HG03469 (cell line): ENCODE results near the gene MBNL3.
"Not testable (repeated sequence)": the region's sequence is repeated elsewhere in the genome, so short reads cannot be mapped to it uniquely, and the experiment has no call there.

Experiments used
- ATAC-seq: cut with Tn5 transposase; IDR thresholded peaks from one replicate; pipeline ENCODE4 v1.9.1; 2021; ENCODE audit warnings: mild to moderate bottlenecking, moderate library complexity, moderate number of reproducible peaks; ENCODE audit not compliant: unreplicated experiment

Gene MBNL3

DNA sequence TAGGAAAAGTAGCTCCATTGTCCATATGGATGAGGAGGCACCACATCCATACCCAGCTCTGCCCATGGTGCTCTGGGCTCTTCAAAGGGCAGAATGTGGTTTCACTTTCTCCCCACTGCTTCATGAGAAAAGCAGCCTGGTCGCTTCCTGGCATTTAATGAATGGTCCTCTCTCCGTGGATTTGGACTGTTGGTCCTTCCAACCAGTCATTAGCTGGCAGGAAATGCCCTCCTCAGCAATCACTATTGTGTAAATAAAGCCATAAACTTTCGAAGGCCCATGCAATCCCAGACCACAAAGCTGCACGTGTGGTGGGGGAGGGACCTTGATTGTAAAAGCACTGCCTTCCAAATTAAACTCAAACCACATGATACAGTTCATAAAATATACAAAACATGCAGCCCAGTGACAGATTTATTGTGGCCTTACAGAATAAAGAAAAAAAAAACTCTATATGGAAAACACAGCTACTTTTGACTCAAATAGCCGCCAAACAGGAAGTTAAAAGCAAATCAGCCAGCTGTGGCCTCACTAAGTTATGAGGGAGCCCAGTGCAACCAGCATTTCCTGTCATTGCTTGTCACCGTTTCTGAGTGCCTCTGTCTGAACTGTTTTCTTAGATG is 8.1 kb downstream of the MBNL3 start:
- ATAC-seq = peak; percentile 60

DNA sequence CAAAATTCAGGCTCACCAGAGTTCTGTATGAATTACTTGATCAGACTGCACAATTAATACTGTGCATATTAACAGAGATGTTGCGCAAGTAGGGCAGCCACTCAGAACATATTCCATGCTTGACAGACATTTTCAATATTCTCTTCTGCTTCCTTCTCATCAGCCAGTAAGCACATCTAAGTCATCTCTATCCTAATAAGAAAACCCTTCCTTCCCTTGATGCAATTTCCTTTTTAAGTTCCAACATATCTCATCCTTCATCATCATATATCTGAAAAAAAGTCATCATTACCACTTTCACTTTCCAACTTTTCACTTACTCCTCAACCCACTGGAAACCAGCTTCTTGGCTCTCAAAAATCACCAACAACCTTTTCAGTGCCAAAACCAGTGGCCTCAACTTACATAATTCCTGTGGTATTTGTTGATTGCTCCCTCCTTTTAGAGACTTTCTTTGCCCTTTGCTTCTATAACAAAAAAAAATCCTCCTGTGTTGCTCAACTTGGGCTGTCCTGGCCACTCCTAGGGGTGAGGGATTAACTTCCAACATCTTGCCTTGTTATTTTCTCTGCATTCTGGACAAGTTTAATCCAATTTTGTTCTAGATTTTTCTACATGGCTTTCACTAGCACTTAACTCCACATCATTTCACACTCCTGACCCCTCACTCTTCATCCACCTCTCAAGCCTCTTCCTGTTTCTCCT is 14.1 kb downstream of the MBNL3 start:
- ATAC-seq = no peak

DNA sequence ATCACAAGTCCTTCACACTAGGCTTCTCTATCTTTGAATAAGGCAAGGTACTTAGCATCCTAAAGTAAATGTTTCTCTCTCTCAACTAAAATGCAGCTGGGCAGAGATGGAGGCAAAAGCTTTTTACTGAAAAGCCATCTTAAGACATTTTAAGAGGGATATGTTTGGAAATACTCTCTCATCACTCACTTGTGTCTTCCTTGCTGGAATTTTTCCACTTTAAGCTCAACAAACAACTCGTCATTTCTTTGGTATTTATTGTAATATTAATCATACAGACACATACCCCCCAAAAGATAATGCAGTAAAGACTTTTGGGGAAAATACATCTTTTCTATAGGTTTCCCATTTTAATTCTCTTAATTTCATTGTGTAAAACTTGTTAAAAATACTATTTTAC is 16.4 kb downstream of the MBNL3 start:
- ATAC-seq = no peak

DNA sequence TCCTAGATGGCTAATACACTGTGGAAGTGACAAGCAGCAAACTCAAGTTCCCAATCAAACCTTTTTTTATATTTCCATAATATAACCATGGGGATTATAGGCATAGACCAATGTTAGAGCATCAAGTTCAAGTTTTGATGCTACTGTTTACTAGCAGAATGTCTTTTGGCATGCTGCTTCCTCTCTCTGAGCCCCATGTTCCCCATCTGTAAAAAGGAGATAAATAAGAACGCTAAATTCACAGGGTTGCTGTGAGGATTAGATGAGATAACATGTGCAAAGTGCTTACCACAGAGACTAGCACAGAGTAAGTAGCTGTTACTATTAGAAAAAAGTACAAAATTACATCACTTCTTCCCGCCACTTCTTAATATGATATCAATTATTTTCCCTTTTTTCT is 18.0 kb downstream of the MBNL3 start:
- no peak for ATAC-seq

DNA sequence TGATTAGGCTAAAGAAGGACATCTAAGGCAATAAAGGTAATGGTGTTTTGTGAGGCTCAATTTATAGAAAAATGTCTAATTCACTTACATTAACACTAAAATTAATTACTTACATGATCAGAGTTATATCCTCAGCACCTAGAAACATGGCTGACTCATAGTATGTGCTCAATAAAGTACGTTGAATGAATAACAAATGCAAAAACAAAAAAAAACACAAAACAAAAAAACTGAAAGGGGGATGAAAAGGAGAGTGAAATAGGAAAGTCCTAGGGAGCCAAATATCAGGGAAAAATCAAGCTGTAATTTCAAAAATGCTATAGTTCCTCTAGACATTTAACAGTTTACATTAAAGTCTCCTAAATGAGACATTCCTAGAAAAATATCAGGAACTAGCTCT is 18.7 kb downstream of the MBNL3 start:
- ATAC-seq = no peak

DNA sequence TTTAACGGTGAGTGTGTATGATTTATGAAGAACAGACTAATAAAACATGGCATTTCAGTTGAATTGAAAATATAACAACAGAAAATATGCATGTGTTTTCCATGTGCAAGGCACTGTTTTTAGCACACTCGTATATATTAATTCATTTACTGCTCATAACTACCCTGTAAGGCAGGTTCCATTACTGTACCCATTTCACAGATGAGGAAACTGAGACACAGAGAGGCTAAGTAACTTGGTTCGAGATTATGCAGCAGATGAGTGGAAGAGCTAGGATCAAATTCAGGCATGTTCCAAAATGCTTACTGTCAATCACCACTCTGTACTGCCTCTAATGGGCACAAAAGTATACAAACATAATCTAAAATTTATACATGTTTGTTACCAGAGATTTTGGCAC is 20.4 kb downstream of the MBNL3 start:
- no peak for ATAC-seq

DNA sequence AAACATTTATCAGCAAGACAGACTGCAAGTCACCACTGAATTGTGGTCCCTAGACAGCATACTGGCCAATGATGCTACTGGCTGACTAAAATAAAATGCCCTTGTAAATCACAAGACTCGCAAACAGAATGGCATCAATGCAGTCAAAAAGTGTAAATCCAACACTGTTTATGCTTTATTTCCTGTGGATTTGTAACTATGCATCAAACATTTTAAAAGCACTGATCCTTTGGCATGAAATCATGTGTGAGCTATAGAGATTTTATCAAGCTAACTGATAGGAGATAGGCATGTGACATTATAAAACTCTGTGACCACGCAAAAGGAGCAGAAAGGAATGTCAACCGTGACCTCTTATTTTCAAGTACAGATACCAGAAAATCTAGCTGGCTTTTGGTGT is 20.8 kb downstream of the MBNL3 start:
- no peak for ATAC-seq

DNA sequence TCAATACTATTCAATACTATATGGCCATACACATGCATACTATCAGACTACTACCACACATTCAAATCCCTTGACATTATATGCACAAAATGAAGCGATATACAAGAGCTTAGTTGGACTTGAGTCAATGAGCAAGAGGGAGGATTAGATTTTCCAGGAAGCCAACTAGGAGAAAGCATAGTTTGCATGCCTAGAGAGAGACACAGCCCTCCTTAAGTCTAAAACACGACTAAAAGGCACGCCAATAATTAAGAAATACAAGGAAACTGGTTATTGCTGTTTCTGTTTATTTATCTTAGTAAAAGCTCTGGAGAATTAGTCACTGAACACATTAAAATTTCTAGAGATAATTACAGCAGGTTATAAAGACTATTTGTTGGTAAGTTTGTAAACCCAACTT is 21.8 kb downstream of the MBNL3 start:
- no peak for ATAC-seq

DNA sequence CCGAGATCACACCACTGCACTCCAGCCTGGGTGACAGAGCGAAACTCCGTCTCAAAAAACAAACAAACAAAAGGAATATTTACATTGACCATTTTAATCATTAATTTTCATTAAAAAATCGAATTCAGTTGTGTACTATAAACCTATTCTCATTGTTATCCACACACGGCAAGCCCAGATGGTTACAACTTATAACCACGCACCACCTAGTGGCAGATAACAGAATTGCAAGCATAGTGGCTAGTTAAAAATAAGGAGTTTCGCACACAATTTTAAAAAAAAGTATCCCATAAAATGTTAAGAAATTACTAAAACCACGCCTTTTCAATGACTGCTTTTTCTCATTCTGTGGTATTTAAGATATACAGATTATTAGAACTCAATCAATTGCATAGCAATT is 25.4 kb downstream of the MBNL3 start:
- no peak for ATAC-seq

DNA sequence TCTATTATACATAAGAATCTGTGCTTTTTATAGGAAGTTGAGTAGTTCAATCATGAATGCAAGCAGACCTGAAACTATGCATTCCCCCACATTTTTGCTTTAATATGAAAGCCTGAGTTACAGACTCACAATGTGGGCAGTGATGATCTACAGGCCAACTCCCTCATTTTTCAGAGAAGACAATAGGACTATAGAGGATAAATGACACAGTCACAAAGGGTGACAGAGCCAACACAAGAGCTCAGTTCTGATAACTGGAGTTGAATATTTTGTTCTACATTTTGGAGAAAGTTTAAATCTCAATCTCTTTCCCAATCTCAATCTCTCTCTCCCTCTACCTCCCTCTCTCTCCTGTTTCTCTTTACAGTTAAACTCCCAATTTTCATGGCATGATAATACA is 27.0 kb downstream of the MBNL3 start:
- no peak for ATAC-seq

DNA sequence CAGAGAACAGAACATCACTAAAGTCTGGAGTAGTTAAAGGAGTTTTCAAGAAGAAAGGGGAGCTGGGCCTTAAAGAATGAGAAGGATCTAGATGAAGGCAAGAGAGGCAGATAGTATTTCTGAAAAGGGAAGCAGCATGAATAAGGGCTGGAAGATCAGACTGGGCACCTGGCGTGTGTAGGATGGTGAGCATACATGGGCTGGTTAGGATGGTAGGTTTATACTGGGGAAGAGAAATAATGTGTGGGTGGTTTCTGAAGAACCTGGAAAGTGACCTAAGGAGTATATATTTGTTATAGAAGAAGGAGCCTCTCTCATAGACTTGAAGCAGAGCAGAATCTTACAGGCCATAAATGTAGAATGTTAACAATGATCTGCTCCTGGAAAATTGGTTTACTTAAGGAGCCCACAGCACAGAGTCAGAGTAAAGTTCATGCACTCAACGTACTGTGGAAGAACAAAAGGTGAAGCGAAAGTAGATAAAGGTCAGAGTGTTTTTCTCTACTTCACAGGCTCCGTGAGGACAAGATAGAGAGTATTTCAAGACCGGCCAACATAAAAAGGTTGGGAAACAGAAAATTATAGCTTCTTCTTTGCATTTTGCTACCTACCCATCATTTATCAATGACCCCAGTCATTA is 35.8 kb downstream of the MBNL3 start:
- no peak for ATAC-seq

DNA sequence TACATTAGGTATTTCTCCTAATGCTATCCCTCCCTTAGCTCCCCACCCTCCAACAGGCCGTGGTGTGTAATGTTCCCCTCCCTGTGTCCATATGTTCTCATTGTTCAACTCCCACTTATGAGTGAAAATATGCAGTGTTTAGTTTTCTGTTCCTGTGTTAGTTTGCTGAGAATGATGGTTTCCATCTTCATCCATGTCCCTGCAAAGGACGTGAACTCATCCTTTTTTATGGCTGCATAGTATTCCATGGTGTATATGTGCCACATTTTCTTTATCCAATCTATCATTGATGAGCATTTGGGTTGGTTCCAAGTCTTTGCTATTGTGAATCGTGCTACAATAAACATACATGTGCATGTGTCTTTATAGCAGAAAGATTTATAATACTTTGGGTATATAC is 42.9 kb downstream of the MBNL3 start:
- not testable (repeated sequence) for ATAC-seq

DNA sequence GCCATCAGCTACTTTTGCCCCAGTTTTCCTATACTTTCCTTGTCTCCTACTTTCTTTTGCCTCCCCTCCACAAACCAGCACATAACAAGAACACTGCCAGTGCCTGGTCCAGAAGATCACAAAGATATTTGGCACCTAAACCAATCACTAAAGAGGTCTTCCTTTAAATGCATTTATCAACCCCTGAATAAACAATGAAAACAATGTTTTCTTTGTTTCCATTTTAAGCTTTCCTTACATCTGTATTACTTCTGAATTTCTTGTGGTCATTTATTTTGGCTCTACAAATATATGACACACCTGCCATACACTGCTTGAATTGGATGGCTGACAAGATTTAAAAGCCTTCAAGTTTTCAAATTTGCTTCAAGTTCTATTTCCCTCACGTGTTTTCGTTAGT is 43.9 kb downstream of the MBNL3 start:
- no peak for ATAC-seq

DNA sequence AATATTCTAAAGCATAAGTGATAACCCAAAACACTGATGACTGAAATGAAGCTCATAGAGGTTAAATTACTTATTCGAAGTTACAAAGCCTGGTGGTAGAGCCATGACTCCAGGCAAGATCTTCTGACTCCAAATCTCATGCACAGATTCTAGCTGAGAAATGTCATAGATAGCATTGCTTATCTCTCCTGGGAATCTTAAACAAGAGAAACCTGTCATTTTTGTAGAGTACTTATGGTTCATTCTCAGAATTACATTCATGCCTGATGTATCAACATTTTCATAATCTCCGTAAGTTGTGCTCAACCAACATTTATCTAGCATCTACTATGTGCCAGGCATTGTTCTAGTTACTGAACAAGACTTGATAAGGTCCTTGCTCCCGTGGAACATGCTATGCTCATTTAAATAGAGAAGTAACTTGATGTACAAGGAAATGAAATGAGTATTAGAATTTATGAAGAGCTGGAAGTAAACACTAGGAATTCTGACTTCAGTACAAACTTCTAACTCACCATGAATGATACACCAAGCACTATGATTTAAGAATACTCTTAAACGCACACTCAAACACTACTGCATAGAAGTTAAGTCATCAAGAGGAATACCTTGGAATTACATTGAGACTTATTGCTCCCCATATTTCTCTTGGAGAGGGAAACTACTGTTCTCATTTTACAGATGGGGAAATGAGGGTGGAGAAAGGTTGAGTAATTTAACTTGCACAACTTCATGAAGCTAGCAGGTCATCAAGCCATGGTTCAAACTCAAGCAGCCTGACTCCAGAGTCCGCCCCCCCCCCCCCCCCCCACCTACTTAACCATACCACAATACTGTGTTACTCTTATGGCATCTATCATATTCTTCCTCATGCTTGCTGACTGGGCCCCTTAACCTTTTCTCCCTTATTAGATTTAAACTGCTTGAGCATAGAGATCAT is 45.4 kb downstream of the MBNL3 start:
- no peak for ATAC-seq

DNA sequence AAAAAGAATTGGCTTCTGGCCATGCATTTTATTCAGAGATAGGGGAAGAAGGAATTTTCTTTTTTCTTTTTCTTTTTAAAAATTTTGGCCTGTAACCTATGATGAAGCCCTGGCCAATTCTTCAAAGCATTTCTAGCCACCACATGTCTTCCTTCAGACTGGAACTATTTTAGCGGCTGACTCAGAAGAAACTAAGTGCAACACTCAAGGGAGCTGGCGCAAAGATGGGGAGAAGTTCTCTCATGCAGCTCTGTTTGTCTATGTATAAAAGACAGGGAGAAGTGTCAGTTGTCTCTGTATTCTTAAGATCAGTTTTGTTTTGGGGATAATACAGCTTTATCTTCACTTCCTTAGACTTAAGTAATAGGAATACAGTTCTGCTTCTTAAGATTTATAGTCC is 46.1 kb downstream of the MBNL3 start:
- no peak for ATAC-seq

DNA sequence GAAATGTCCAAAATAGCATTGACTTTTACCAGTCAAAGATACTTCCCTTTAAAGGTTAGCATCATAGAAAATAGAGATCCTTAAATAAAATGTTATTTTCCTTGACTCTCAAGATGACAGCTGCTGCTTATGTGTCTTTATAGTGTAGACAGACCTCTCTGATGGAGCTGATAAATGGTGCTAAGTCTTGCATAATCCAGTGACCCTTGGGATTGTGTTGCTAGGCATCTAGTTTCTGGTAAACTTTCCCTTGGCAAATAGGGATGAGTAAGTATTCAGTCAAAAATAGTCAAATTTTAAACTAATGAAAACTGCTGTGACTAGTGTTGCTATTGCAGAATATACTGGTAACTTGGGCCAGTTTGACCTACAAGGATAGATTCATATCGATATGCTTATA is 53.6 kb downstream of the MBNL3 start:
- no peak for ATAC-seq

DNA sequence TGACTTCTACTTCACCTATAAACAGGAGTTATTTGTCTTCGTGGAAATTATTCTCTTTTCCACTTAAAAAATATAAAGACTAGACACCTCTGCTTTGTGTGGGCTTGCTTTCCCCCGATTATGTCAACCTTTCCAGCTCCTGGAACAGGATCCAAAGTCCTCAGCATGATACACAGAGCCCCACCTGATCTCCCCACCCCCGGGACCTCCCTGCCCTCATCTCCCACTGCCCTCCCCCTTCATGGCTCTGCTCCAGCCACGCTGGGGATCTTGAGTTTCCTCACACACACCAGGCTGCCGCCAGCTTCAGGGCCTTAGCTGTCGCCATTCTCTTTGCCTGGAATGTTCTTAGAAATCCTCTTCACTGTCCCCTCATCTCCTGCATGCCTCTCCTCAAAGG is 55.3 kb downstream of the MBNL3 start:
- ATAC-seq = no peak

DNA sequence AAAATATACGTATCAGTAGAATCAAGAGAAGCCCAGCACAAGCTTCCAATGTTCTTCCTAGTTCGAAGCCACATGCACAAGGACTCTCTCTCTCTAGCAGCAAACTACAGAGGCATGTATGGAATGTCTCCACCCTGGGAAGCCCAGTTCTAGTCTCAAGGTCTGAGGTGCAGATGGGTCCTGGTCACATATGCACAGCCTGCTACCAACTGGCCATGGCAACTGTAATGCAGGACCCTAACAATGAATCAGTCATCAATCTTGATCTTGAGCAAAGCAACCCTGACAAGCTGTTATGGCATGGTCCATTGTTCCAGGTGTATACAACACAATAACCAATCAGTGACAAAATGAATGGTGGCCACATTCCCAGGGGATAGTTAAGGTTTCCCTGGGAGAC is 55.8 kb downstream of the MBNL3 start:
- no peak for ATAC-seq

DNA sequence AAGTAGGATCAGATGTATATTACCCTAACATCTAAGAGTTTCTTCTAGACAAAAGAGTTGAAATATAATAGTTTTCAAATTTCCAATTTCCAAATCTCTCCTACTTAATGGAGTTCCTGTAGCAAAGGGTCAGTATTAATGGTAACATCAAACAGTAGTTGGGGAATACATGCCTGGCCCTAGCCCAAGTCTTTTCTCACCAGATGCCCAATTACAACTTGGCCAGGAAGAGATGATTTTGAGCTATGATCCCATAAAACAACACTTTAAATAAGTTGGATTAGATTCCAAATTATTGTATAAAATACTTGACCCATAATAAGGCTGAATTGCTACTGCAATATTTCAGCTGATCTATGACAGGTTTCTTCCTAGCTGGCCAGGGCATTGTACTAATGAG is 59.9 kb downstream of the MBNL3 start:
- no peak for ATAC-seq

DNA sequence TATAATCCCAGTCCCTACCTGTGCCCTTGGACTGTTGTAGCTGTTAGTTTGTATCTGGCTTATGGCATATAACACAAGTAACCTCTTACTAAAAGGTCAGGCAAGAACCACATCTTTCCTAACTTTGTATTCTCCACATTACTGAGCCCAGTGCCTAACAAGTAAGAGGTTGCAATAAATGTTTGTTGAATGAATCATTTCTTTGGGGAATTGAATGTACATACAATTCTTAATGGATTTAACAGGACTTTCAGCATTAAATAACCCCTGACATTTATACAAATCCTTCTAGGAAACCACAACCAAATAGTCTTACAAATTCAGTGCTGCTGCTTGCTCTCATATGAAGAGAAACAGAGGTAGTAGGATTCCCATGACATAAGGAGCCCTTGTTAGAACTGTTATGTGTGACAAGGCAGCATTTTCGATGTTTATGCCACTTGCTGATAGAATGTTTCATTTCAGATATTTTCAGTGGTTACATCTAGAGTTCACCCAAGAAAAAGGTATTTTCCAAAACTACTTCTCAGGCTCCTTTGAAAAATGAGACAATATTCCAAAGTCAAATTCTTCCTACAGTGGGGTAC is 62.0 kb downstream of the MBNL3 start:
- no peak for ATAC-seq

DNA sequence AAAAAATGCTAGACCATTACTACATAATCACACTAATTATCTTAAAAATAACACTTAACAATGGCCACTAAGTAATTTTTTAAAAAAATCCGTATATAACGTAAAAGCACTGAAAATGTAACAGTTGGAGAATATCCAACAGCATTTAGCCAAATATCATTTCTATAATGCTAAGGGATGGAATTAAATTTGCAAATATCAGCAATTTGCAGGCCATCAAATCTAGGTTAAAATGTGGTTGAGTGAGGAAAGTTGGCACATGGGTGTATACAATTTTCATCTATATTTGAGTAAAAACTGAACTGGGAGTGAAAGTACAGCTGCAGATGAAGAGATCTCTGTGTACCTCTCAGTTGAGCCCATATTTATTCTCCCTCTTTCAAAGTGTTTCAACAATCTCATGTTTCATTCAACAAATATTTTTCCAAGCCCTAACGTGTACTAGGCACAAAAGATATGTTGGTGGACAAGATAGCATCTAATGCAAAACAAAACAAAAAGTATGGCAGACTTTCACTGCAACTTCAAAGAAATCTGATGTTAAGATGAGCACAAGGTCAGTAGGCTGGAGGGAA is 63.0 kb downstream of the MBNL3 start:
- no peak for ATAC-seq
